Activated CD4-positive, alpha-beta T cell treated with anti-CD3 and anti-CD28 coated beads, Interleukin-10, Interleukin-2, amounts not matched to agents 100 ng/mL and 50 ng/mL, durations not matched to agents 16 hours and 8 hours (primary cell): ENCODE data around the gene TBC1D16.

Source experiments
- DNase-seq: peaks from one replicate; pipeline ENCODE4 v3.0.0-alpha.2; 2020

TBC1D16 gene

GRCh38 chr17:79948945-79949655 lies 86.6 kb downstream of the TBC1D16 start:
- DNase-seq: no peak

- DNase-seq: no peak
Measured at GRCh38 chr17:79948406-79948944, 87.2 kb downstream of the TBC1D16 start.

- DNase-seq: no peak
Measured at GRCh38 chr17:79947351-79948031, 88.2 kb downstream of the TBC1D16 start.

GRCh38 chr17:79946352-79947231 lies 89.1 kb downstream of the TBC1D16 start:
- no peak for DNase-seq

- DNase-seq: no peak
Measured at GRCh38 chr17:79945591-79946255, 89.9 kb downstream of the TBC1D16 start.

- no peak for DNase-seq
Measured at GRCh38 chr17:79944821-79945391, 90.8 kb downstream of the TBC1D16 start.

GRCh38 chr17:79944251-79944812 lies 91.3 kb downstream of the TBC1D16 start:
- DNase-seq: no peak

GRCh38 chr17:79943347-79944241 lies 92.1 kb downstream of the TBC1D16 start:
- DNase-seq: no peak

GRCh38 chr17:79942591-79943346 lies 92.9 kb downstream of the TBC1D16 start:
- DNase-seq: peak; percentile 40

- no peak for DNase-seq
Measured at GRCh38 chr17:79942011-79942405, 93.7 kb downstream of the TBC1D16 start.

- no peak for DNase-seq
Measured at GRCh38 chr17:79941088-79942010, 94.3 kb downstream of the TBC1D16 start.

GRCh38 chr17:79940459-79941087 lies 95.1 kb downstream of the TBC1D16 start:
- DNase-seq: no peak

GRCh38 chr17:79939755-79940458 lies 95.8 kb downstream of the TBC1D16 start:
- no peak for DNase-seq

GRCh38 chr17:79939094-79939435 lies 96.6 kb downstream of the TBC1D16 start:
- no peak for DNase-seq

- no peak for DNase-seq
Measured at GRCh38 chr17:79938336-79939093, 97.2 kb downstream of the TBC1D16 start.

GRCh38 chr17:79937391-79938335 lies 98.0 kb downstream of the TBC1D16 start:
- DNase-seq: no peak
